Inferior parietal cortex (tissue), 1 donor: Measurements from ENCODE around the gene MSL1.
"Not testable (repeated sequence)": the region's sequence is repeated elsewhere in the genome, so short reads cannot be mapped to it uniquely, and the experiment has no call there.

Source experiments
- DNase-seq: peaks from one replicate; pipeline ENCODE4 v3.0.0-alpha.2; 2016; ENCODE audit errors: extremely low spot score

MSL1 gene

DNA sequence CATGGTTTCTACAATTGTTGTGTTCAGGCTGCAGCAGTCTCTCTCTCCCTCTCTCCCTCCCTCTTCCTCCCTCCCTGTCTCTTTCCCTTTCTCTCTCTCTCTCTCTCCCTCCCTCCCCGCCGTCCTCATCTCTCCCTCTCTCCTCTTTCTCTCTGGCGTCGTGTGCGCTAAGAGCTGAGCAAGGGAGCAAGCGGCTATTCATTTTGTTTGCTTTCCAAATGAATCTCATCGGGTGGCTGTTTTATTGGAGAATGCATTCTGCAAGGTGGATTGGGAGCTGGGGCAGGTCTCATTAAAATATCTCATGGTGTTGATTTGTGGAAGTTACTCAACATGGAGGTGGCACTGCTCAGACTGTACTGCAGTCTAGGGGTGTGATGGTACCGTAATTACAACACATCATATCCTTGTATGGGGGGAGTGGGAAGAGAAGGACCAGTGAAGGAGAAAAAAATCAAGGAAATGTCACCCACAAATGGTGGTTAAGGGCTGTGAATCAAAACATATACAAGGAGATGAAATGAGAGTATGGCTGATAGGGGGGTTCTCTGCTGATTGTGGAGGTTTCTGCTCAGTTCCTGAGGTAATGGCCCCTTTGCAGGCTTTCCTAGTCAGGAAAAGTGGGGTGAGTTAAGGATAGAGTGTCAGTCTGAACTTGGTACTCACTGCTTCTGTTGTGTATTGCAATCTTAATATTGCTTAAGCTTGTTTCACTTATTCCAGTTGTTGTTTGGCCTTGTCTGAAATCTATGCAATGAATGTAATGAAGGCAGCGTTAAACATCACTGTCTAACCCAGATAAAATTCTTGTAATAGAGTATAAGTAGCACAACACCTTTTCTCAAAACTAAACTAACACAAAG is 2.7 kb downstream of the MSL1 start:
- no peak for DNase-seq

DNA sequence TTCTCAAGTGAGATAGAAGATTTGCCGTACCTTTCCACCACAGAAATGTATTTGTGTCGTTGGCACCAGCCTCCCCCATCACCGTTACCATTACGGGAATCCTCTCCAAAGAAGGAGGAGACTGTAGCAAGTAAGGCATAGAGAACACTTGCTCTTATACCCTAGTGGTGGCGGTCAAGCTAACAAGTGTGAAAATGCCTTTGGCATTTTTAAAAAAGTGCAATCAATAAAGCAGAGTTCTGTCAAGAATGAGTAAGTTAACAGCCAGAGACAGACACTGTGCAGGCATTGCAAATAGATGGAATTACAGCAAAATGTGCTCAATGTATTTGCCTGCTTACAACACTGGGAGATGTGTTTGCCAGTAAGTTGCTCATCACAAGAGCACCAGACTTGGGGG is 7.7 kb downstream of the MSL1 start:
- no peak for DNase-seq

DNA sequence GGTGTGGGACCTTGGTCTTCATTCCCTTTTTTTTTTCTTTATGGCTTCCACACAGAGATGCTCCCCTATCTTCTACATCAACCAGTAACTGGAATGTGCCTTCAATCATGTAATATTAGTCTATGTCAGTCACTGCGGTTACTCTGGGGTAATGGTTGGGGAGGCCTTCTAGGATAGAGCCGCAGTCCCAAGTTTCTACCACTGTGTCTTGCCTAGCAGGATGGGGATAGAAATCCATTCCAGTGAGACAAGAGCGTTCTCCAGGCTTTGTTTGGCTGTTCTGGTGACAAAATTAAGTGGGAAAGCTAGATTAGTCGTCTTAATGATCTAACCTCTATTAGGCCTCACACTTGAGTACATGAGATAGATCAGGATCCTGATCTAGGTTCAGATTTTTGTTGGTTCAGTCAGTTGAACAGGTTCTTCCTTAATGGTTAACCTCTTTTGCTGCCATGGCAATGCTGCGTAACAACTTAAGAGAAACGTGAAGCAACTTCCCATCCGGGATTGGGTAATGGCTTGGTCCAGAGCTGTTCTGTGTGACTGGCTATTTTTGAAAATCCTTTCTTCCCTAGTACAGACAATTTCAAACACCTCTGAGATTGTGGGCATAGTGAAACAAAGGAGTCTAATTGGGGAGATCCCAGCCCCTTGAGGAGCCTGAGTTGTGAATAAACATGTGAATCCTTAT is 8.7 kb downstream of the MSL1 start:
- no peak for DNase-seq

DNA sequence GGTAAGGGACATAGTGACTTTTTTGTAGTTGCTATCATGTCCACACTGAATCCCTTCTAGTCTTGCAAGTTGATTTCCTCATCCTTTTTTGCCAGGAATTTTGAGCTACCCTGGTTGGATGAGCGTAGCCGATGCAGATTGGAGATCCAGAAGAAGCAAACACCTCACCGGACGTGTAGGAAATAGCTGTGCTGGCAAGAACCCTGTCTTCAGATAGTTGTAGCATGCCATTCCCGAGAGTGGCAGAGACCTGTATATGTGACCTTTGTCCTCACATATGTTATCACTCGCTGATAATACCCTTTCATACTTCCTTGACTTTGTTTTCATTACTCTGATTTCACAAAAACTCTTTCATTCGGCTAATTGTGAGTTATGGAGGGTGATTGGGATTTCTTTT is 12.4 kb downstream of the MSL1 start:
- DNase-seq = no peak

- DNase-seq = no peak
These were observed 14.0 kb downstream of the MSL1 start for GRCh38 chr17:40135817-40136216.

DNA sequence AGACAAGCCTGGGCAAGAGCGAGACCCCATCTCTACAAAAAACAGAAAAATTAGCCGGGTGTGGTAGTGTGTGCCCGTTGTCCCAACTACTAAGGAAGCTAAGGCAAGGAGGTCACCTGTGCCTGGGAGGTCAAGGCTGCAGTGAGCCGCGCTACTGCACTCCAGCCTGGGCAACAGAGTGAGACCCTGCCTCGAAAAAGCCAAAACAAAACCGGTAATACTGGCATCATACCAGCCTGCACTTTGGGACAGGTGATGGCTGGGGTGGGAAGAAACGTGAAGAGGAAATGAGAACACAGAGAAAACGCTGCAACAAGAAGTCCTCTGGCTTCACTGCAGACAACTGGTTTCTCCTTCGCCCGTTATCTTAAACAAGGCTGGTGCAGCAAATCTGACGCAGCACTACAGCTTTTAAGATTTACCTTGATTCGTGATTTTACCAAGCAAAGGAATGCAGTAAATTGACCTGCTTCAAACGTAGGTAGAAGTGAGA is 17.8 kb downstream of the MSL1 start:
- no peak for DNase-seq

GRCh38 chr17:40143166-40143565 is 21.4 kb downstream of the MSL1 start:
- DNase-seq = not testable (repeated sequence)

DNA sequence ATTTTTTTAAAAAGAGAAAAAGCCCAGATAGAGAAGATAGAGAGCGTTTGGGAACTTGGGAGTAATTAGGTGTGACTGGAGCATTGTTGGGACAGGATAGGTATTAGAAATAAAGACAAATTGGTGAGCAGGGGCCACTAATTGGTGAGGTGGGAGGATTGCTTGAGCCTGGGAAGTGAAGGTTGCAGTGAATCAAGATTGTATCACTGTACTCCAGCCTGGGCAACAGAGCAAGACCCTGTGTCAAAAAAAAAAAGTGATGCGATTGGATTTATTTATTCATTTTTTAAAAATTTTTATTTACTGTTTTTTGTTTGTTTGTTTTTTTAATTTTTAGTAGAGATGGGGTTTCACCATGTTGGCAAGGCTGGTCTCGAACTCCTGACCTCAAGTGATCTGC is 23.7 kb downstream of the MSL1 start:
- DNase-seq = no peak

DNA sequence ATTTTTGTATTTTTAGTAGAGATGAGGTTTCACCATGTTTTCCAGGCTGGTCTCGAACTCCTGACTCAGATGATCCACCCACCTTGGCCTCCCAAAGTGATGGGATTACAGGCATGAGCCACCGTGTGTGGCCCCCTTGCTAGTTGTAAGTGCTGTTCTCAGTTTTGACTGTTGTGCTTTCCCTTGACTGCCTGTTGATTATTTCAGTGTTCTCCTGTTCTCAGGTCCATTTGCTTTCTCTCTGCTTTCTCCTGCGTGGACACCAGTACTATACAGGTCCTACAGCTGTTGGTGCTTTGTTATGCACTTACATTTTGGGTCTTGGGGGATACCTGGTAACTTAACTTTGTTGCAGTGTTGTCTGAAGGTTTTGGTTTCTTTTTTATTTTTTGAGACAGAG is 26.8 kb downstream of the MSL1 start:
- DNase-seq = no peak

DNA sequence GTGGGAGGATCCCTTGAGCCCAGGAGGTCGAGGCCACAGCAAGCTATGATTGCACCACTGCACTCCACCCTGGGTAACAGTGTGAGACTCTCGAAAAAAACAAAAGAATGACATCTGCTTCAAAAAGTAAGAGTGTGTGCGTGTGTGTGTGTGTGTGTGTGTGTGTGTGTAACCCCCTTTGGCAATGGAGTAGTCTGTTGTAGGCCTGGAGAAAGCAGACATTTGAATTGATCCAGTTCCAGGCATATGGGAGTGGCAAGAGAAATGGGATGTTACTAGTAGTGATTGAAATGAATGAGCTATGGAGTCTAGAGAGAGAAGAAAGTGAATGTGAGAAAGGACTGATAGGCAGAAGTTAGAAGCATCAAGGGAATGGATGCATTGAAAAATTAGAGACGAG is 28.5 kb downstream of the MSL1 start:
- DNase-seq = no peak

DNA sequence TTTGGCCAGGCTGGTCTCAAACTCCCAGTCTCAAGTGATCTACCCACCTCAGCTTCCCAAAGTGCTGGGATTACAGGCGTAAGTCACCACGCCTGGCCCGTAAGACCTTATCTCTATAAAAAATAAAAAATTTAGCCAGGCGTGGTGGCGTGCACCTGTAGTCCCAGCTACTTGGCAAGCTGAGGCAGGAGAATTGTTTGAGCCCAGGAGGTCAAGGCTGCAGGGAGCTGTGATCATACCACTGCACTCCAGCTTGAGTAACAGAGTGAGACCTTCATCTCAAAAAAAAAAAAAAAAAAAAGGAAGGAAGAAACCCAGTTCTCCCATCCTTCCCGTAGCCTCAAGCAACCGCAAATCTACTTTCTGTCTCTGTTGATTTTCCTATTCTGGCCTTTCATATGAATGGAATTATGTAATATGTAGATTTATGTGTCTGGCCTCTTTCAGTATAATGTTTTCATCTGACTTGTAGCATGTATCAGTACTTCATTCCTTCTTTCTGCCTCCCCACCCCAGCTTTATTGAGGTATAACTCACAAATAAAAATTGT is 29.7 kb downstream of the MSL1 start:
- no peak for DNase-seq

GRCh38 chr17:40153603-40154236 is 31.9 kb downstream of the MSL1 start:
- no peak for DNase-seq

GRCh38 chr17:40157973-40158372 is 36.2 kb downstream of the MSL1 start:
- DNase-seq = no peak

- no peak for DNase-seq
These were observed 36.8 kb downstream of the MSL1 start for GRCh38 chr17:40158438-40159013.

DNA sequence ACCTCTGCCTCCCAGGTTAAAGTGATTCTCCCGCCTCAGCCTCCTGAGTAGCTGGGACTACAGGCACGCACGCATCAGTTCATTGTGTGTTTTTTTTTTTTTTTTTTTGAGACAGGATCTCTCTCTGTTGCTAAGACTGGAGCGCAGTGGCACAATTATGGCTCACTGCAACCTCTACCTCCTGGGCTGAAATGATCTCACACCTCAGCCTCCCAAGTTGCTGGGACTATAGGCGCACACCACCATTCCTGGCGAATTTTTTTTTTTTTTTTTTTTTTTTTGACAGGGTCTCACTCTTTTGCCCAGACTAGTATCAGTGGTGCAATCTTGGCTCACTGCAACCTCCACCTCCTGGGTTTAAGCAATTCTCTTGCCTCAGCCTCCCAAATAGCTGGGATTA is 37.7 kb downstream of the MSL1 start:
- DNase-seq = no peak

DNA sequence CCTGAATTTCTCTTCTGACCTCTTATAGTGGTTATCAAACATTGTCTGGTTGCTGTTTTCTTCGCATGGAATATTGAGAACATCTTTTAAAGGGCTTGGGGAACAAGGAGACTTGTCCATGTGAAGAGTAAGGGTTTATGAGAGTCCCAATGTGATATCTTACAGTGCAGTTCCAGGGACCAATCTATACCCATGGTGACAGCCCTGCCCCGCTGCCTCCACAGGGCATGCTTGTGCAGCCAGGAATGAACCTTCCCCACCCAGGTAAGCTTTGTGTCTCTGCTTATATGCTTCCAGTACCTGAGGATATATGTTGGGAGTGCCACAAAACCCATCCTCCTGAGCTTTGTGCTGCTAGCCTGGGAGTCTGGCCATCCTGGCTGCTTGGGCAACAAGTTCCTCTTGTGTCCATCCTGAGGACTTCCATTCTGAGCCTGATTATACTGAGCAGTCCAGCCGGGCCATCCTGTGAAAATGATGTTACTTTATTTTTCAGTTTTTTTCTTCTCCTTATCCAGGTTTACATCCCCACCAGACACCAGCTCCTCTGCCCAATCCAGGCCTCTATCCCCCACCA is 46.0 kb downstream of the MSL1 start:
- no peak for DNase-seq

DNA sequence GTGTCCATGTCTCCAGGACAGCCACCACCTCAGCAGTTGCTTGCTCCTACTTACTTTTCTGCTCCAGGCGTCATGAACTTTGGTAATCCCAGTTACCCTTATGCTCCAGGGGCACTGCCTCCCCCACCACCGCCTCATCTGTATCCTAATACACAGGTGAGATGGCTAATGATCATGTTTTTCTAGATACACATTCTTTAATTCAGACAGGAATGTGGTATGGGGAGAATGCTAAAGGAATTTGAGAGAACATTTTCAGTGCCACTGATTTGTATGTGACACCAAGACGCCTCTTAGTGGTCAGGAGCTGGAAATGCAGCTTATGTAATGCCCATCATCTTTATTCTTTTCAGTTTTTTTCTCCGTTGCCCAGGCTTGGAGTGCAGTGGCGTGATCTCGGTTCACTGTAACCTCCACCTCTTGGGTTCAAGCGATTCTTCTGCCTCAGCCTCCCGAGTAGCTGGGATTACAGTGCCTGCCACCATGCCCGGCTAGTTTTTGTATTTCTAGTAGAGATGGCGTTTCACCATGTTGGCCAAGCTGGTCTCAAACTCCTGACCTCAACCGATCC is 46.6 kb downstream of the MSL1 start:
- peak; percentile 80 for DNase-seq

- no peak for DNase-seq
These were observed 48.6 kb downstream of the MSL1 start for GRCh38 chr17:40170325-40170724.

GRCh38 chr17:40171750-40172149 is 50.0 kb downstream of the MSL1 start:
- DNase-seq = no peak

DNA sequence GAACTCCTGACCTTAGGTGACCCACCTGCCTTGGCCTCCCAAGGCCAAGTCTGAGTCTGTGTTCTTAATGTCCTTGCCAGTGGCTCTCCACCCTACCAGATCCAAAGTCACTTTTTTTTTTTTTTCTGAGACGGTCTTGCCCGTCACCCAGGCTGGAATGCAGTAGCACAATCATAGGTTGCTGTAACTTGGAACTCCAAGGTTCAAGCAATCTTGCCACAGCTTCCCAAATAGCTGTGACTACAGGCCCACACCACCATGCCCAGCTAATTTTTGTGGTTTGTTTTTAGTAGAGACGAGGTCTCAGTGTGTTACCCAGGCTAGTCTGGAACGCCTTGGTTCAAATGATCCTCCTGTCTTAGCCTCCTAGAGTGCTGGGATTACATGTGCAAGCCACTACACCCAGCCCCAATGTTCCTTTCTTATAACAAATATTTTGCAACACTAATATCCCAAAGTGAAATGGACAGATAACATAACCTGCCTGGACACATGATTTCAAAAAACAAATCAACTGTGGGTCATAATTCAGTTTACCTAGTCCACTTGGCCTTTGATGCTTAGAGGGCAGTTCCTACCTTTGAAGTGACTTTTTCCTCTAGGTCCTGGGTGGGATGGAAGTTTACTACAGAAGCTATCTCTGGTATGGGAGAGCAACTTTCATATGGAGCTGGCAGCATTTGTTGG is 51.5 kb downstream of the MSL1 start:
- DNase-seq = no peak

- no peak for DNase-seq
These were observed 52.0 kb downstream of the MSL1 start for GRCh38 chr17:40173778-40174135.
